HG02571 (cell line): ENCODE data around the gene SLC19A1.

ENCODE experiments used
- ATAC-seq: cut with Tn5 transposase; IDR thresholded peaks from one replicate; pipeline ENCODE4 v1.9.1; 2021; ENCODE audit warnings: mild to moderate bottlenecking, moderate library complexity; ENCODE audit not compliant: unreplicated experiment

Gene SLC19A1

DNA sequence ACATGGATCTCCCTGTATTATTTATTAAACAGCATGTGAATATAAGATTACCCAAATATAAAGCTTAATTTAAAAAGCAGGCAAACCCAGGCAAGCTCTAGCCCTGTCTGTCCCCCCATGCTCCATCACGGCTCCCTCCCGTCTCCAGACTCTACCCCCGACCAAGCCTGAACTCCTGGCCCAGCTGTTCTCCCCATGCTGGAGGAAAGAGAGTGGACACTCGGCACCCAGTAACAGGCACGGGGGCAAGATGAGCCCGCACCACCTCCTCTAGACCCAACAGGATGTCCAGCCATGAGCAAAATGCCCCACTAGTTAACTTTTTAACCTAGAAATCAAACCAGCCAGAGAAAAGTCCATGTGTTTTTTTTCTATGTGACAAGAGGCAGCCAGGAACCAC lies 19.3 kb downstream of the SLC19A1 start:
- ATAC-seq: no peak

DNA sequence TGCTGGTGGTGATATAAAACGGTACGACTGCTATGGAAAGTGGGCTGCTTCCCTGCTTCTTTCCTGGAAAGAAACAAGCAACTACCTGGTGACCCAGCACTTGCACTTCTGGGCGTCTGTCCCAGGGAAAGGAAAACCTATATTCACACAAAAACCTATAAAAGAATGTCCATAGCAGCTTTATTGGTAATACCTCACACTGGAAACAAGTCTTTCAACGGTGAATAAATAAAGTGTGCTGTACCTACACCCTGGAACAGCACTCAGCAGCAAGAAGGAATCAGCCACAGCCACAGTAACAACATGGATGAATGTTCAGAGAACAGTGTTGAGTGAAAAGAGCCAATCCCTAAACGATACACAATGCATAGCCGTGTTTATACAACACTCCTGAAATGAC lies 19.9 kb downstream of the SLC19A1 start:
- ATAC-seq: no peak

GRCh38 chr21:45521241-45521640 lies 21.0 kb downstream of the SLC19A1 start:
- ATAC-seq: no peak

DNA sequence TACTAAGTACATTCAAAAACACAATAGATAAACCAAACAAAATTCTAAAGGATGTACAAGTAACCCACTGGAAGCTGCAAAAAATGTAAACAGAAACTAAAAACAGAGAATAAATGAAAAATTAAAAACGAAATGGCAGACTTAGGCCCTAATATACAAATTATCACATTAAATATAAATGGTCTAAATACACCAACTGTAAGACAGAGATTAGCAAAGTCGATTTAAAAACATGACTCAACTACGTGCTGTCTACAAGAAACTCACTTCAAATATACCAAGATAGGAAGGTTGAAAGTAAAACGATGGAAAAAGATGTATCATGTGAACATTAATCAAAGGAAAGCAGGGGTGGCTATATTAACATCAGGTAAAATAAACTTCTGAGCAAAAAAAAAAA lies 23.1 kb downstream of the SLC19A1 start:
- no peak for ATAC-seq

DNA sequence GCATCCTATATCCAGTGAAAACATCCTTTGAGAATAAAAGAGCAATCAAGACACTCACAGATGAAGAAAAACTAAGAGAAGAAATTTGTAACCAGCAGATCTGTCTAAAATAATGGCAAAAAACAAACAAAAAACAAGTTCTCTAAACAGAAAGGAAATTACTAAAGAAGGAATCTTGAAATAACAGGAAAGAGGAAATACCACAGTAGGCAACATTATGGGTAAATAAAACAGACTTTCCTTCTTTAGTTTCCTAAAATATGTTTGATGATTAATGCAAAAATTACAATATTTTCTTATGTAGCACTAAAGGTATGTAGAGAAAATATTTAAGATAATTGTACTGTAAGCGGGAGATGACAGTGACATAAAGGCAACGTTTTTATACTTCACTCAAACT lies 23.5 kb downstream of the SLC19A1 start:
- no peak for ATAC-seq

DNA sequence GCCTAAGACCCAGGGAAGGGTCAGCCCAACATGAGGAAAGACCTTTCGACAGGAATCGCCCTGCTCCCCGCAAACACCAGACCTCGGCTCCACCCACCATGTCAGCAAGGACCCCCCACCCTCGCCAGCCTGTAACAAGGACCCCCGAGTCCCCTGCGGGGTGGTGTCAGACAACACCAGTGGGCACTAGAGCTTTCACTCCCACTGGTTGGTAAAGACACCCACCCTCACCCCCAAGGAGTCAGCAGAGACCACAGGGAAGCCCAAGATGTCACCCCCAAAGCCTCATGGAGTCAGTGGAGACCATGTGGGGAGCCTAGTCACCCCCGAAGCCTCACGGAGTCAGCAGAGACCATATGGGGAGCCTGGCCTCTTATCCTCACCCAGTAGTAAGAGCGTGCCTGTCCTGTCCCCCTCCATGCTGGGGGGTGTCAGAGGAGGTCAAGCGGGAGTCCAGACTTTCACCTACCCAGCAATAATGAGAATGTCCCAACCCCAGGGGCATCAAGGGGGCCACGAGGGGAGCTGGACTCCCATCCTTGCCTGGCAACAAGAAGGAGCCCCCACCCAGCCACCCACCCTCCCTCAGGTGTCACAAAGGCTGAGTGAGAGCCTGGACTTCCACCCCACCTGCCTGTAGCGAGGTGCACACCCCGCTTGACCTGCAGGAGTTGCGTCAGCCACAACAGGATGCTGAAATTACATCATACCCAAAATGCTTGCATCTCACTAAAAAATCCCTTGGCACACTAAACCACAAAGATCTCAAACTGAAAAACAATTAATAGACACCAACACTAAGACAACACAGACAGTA lies 24.8 kb downstream of the SLC19A1 start:
- no peak for ATAC-seq

DNA sequence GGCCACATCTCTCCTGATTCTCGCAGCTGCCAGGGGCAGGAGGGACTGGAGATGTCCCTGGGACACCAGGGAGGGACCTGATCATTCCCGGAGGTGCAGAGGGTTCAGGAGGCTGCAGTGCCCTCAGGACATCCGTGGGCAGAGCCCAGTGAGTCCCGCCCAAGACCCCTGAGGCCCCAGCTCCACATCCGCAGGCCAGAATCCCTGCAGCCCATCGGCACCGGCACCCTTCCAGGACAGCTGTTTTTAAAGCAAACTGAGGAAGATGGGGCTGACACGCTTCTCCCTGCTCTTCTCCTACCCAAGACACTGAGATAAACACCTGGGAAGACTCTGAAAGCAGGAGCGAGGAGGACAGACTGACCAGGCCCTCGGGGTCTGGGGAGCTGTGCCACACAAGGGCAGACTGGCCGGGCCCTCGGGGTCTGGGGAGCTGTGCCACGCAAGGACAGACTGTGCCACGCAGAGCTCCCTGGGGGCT lies 25.5 kb downstream of the SLC19A1 start:
- no peak for ATAC-seq

- ATAC-seq: no peak
These were observed 26.1 kb downstream of the SLC19A1 start for GRCh38 chr21:45516071-45516670.

GRCh38 chr21:45515241-45516061 lies 26.8 kb downstream of the SLC19A1 start:
- no peak for ATAC-seq

DNA sequence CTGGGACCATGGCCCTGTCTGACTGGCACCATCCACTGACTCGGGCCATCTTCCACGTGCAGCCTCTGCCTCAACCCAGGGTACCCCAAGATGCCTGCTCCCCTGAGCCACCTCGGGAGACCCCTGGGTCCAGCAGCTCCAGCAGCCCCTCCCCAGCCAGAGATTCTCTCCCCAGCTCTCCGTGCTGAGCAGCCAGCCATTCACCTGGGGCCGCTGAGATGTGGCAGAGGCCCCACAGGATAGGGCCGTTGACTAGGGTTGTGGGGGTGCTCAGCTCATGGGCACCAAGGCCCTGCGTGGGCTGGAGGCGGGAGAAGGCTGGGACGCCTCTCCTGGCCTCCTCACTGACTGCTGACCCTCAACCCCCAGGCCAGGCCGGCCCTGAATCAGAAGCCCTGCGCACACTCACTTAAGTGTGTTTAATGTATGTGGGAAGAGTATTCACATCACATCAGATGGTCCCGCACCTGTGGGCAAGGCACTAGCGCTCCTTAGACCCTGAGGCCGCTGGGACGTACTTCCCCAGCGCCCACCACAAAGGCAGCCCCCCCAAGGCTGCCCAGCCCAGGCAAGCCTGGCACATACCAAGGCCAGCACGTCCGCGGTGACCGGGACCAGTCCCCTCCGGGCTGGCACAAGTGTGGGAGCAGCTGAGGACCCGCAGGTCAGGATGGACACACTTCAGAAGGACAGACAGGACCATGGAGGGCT lies 27.8 kb downstream of the SLC19A1 start:
- ATAC-seq: no peak

GRCh38 chr21:45513741-45514310 lies 28.4 kb downstream of the SLC19A1 start:
- ATAC-seq: no peak

DNA sequence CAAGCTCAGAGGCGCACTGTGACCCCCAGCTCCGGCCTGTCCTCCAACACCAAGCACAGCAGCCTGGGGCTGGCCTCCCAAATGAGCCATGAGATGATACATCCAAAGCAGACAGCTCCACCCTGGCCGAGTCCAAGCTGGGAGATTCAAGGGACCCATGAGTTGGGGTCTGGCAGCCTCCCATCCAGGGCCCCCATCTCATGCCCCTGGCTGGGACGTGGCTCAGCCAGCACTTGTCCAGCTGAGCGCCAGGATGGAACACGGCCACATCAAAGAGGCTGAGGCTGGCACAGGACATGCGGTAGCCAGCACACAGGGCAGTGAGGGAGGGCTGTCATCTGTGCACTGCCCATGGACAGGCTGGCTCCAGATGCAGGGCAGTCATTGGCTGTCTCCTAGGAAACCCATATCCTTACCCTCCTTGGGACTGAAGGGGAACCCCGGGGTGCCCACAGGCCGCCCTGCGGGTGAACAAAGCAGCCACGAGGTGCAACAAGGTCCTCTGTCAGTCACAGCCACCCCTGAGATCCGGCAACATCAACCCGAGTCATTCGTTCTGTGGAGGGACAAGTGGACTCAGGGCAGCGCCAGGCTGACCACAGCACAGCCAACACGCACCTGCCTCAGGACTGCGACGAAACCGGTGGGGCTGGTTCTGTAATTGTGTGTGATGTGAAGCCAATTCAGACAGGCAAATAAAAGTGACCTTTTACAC lies 29.1 kb downstream of the SLC19A1 start:
- ATAC-seq: no peak

DNA sequence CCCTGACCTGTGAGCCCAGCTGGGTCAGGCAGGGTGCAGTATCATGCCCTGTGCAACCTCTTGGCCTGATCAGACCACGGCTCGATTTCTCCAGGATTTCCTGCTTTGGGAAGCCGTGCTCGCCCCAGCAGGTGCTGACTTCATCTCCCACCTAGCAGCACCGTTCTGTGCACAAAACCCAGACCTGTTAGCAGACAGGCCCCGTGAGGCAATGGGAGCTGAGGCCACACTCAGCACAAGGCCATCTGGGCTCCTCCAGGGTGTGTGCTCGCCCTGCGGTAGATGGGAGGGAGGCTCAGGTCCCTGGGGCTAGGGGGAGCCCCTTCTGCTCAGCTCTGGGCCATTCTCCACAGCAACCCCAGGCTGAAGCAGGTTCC lies 29.6 kb downstream of the SLC19A1 start:
- ATAC-seq: no peak

DNA sequence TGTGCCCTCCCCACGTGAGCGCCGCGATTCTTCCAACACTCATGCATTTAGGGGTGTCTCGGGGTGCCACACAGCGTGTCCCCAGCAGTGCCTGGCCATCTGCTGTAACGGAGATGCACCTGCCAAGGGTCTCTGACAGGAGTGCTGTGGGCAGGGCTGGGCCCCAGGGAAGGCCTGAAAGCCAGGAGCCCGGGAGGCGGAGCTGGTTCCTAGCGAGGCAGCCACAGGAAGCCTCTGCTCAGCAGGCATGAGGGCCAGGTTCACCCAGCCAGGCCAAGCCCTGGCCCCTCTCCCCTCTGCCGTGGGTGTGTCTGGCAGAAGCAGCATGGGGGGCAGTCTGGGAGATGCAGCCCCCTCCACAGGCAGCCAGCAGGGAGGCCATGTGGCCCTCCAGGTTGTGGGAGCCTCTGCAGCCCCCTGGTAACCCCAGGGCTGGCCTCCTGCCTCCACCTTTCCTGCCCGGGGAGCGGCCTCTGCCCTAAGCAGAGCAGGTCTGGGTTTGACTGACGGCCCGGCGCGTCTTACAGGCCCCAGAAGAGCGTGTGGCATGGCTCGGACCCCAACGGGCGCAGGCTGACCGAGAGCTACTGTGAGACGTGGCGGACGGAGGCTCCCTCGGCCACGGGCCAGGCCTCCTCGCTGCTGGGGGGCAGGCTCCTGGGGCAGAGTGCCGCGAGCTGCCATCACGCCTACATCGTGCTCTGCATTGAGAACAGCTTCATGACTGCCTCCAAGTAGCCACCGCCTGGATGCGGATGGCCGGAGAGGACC lies 30.4 kb downstream of the SLC19A1 start:
- no peak for ATAC-seq

- ATAC-seq: no peak
These were observed 31.2 kb downstream of the SLC19A1 start for GRCh38 chr21:45511007-45511406.

DNA sequence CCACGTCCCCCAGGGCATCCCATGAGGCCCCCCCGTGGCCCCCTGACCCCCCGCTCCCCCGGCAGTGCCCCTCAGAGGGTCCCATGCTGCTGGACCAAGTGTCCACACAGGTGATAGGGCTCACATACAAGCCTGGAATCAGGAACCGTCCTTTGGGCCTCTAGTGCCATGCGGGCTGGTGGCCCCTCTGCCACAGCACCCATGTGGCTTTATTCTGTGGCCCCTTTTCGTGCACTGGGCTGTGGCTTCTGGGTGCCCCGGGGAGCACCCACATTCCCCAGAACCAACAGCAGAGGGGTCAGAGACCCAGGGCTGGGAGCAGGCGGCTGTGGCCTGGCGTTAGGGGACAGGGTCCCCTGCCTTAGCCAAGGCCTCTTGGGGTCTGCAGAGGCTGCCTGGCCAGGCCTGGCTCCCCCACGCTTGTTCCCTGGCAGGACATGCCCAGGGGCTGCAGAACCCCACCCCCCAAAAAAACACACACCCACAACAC lies 31.7 kb downstream of the SLC19A1 start:
- ATAC-seq: no peak

DNA sequence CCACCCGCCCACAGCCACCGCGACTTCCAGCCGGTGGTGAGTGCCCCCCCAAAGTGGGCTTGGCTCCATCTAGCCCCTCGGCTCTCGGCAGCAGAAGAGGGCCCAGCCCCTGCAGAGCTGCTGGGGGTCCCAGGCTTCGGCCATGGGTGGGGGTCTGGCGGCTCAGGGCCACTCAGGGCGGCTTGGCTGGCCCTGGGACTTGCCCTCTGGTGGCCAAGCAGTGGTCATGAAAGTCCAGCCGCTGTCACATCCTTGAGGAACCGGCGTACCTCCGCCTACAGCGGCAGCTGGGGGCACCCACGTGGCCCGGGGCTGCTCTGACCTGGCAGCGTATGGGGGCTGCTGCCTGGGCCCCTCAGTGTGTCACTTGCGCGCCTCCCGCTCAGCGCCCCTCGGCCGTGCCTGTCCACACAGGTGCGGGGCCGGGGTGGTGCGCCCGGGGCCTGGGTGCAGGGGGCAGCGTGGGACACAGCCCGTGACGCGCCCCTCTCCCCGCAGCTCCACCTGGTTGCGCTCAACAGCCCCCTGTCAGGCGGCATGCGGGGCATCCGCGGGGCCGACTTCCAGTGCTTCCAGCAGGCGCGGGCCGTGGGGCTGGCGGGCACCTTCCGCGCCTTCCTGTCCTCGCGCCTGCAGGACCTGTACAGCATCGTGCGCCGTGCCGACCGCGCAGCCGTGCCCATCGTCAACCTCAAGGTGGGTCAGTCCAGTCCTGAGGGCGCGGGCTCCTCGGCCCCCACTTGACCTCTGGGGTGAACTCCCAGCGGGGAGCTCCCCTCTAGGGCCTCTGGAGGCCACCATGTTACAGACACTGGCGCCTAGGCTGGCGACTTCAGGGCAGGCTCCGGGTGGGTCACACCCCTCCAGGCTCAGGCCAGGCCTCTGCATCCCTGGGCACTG lies 32.4 kb downstream of the SLC19A1 start:
- ATAC-seq: no peak
